ENCODE results near the gene REV1. TPM values are rescaled to one million over a fixed set of nuclear protein-coding genes. Genes with fewer than 3 reads are reported as not detected.

Gene REV1
- total and polyA plus RNA-seq, 2 of the 4 experiments (the other 2 are of a cell fraction), result 13.4 to 30.1 TPM

DNA sequence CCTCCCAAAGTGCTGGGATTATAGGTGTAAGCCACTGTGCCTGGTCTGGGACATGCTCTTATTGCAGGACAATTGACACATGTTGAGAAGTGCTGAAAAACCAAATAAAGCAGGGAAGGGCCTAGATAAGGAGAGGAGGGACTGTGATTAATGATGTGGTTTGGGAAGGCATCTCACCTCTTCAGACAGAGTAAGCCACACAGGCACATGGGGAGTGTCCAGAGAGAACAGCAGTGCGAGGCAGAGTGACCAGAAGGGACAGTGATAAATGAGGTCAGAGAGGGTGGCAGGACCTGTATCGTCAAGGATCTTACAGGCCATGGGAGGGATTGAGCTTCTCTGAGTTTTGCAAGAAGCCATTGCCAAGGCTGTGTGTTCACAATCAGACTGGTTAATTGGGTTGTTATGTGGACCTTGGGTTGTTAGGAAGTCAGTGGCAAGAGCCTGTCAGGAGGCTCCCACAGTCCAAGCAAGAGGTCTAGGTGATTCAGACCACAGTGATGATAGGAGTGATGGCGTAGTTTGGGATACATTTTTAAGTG is 94.2 kb downstream of the REV1 start:
- H3K4ac ChIP-seq (ENCODE audit: low read depth, low read length), result no peak overlapping the region
- no peak overlapping the region for H3K56ac ChIP-seq (ENCODE audit: extremely low read depth, insufficient read depth, low read length)
- H2AFZ ChIP-seq (replicated peaks; ENCODE audit: low read length, poor library complexity), result no peak overlapping the region
- TF ChIP-seq SMC3 (IDR thresholded peaks at IDR 0.05; ENCODE audit: low read depth, low read length), result no peak
- TF ChIP-seq NFE2L2 (IDR thresholded peaks at IDR 0.05; ENCODE audit: low read depth, low read length), result no peak
- TF ChIP-seq, protein P1, sequence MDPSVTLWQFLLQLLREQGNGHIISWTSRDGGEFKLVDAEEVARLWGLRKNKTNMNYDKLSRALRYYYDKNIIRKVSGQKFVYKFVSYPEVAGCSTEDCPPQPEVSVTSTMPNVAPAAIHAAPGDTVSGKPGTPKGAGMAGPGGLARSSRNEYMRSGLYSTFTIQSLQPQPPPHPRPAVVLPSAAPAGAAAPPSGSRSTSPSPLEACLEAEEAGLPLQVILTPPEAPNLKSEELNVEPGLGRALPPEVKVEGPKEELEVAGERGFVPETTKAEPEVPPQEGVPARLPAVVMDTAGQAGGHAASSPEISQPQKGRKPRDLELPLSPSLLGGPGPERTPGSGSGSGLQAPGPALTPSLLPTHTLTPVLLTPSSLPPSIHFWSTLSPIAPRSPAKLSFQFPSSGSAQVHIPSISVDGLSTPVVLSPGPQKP (IDR thresholded peaks at IDR 0.05; ENCODE audit: borderline replicate concordance, low read depth, low read length), result no peak
- TF ChIP-seq MAFK (IDR thresholded peaks at IDR 0.05; ENCODE audit: low read depth, low read length), result no peak
- no peak for TF ChIP-seq RFX5 (IDR thresholded peaks at IDR 0.05; ENCODE audit: low read depth, low read length)
- TF ChIP-seq, protein P2, sequence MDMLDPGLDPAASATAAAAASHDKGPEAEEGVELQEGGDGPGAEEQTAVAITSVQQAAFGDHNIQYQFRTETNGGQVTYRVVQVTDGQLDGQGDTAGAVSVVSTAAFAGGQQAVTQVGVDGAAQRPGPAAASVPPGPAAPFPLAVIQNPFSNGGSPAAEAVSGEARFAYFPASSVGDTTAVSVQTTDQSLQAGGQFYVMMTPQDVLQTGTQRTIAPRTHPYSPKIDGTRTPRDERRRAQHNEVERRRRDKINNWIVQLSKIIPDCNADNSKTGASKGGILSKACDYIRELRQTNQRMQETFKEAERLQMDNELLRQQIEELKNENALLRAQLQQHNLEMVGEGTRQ (IDR thresholded peaks at IDR 0.05; ENCODE audit: low read depth, low read length), result no peak
- no peak for TF ChIP-seq CHD1 (IDR thresholded peaks at IDR 0.05; ENCODE audit: low read depth, low read length)
- no peak for TF ChIP-seq POLR2A (IDR thresholded peaks at IDR 0.05; ENCODE audit: low read depth, low read length)
- TF ChIP-seq MXI1 (IDR thresholded peaks at IDR 0.05; ENCODE audit: borderline replicate concordance, low read depth, low read length), result no peak
- TF ChIP-seq MAZ (IDR thresholded peaks at IDR 0.05; ENCODE audit: borderline replicate concordance, low read depth, low read length), result no peak
- TF ChIP-seq, protein P3, sequence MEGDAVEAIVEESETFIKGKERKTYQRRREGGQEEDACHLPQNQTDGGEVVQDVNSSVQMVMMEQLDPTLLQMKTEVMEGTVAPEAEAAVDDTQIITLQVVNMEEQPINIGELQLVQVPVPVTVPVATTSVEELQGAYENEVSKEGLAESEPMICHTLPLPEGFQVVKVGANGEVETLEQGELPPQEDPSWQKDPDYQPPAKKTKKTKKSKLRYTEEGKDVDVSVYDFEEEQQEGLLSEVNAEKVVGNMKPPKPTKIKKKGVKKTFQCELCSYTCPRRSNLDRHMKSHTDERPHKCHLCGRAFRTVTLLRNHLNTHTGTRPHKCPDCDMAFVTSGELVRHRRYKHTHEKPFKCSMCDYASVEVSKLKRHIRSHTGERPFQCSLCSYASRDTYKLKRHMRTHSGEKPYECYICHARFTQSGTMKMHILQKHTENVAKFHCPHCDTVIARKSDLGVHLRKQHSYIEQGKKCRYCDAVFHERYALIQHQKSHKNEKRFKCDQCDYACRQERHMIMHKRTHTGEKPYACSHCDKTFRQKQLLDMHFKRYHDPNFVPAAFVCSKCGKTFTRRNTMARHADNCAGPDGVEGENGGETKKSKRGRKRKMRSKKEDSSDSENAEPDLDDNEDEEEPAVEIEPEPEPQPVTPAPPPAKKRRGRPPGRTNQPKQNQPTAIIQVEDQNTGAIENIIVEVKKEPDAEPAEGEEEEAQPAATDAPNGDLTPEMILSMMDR (conservative IDR thresholded peaks at IDR 0.05; ENCODE audit: low read depth, low read length), result no peak
- TF ChIP-seq FOS (IDR thresholded peaks at IDR 0.05; ENCODE audit: low read depth, low read length), result no peak
- no peak for TF ChIP-seq BHLHE40 (IDR thresholded peaks at IDR 0.05; ENCODE audit: low read depth, low read length)
- H4K5ac ChIP-seq (ENCODE audit: low read depth, low read length), result no peak overlapping the region
- no peak overlapping the region for H3K4me2 ChIP-seq (ENCODE audit: low read depth, low read length)
- no peaks in the 10 kb centered on the region for H3K27me3 ChIP-seq (ENCODE audit: control insufficient read depth, insufficient read depth, low read length)
- intact Hi-C loops (cut with micrococcal nuclease), result no loop called here
- H4K91ac ChIP-seq (ENCODE audit: insufficient read depth, low read depth, low read length), result no peak overlapping the region
- no peak overlapping the region for H3K23ac ChIP-seq (ENCODE audit: low read depth, low read length)
- H2BK120ac ChIP-seq (ENCODE audit: low read depth, low read length), result no peak overlapping the region
- no CpG with 5 or more reads among the region's 3 CpGs for WGBS, 2 experiments (ENCODE audit: extremely low coverage in 2 of 2, insufficient read length in 1 of 2)
- H3K9me1 ChIP-seq (ENCODE audit: insufficient read depth, low read length), result peaks cover 17% of the 10 kb centered on the region
- H4K20me1 ChIP-seq (ENCODE audit: insufficient read depth, low read length), result peaks cover 6% of the 10 kb centered on the region; the same call in 1 of the 2 replicates
- no peak overlapping the region for H2BK15ac ChIP-seq (ENCODE audit: low read depth, low read length)
- H3K18ac ChIP-seq (ENCODE audit: low read depth, low read length), result no peak overlapping the region
- H2AK5ac ChIP-seq (ENCODE audit: low read depth, low read length), result no peak overlapping the region
- ATAC-seq (ENCODE audit: low read depth) (peak; percentile 11; the same call in 1 of the 2 replicates), DNase-seq (peak; percentile 37)
- no peak overlapping the region for H2BK5ac ChIP-seq (ENCODE audit: low read depth, low read length, poor library complexity, severe bottlenecking)
- H3K4me3 ChIP-seq (ENCODE audit: insufficient read depth, low read depth, low read length), result no peak overlapping the region
- no peak overlapping the region for H3K14ac ChIP-seq (replicated peaks; ENCODE audit: low read depth, low read length)
- peaks cover 9 to 17% of the 10 kb centered on the region in 2 experiments for H3K79me1 ChIP-seq (ENCODE audit: low read depth in 1 of 2, low read length in 2 of 2)
- BruUV-seq (replicated peaks), result no TSS peak
- no peak overlapping the region for H2BK20ac ChIP-seq (ENCODE audit: low read depth, low read length)
- no peak overlapping the region for H2AK9ac ChIP-seq (replicated peaks; ENCODE audit: low read depth, low read length, poor library complexity)
- POLR2A ChIA-PET (ENCODE audit: unreplicated experiment), result no interaction called here
- peaks cover 2% of the 10 kb centered on the region; the same call in 1 of the 2 replicates for H3K4me1 ChIP-seq (ENCODE audit: control insufficient read depth, insufficient read depth, low read length)
- in situ Hi-C loops (cut with MboI; ENCODE audit: low sequenced_read_pairs), result no loop called here
- H3K27ac ChIP-seq (ENCODE audit: insufficient read depth, low read length), result no peak overlapping the region
- dilution Hi-C loops (cut with HindIII; ENCODE audit: low sequenced_read_pairs, unreplicated experiment), result no loop called here
- CTCF ChIA-PET, result no interaction called here
- no peaks in the 10 kb centered on the region for H3K9me3 ChIP-seq (ENCODE audit: control insufficient read depth, insufficient read depth, low read length)
- H4K8ac ChIP-seq (ENCODE audit: low read depth in 2 of 2, low read length in 2 of 2), result no peak overlapping the region
- no peak overlapping the region for H3K9ac ChIP-seq (ENCODE audit: low read depth, low read length)
- peaks cover 52% of the 10 kb centered on the region for H3K36me3 ChIP-seq (ENCODE audit: control insufficient read depth, insufficient read depth, low read length)
